Measurements from ENCODE around the gene PSMB9. TPM values are rescaled to one million over a fixed set of nuclear protein-coding genes. Genes with fewer than 3 reads are reported as not detected.

Gene PSMB9
- total RNA-seq, 2 donors from 2014 or later, result 24.2 to 25.7 TPM

DNA sequence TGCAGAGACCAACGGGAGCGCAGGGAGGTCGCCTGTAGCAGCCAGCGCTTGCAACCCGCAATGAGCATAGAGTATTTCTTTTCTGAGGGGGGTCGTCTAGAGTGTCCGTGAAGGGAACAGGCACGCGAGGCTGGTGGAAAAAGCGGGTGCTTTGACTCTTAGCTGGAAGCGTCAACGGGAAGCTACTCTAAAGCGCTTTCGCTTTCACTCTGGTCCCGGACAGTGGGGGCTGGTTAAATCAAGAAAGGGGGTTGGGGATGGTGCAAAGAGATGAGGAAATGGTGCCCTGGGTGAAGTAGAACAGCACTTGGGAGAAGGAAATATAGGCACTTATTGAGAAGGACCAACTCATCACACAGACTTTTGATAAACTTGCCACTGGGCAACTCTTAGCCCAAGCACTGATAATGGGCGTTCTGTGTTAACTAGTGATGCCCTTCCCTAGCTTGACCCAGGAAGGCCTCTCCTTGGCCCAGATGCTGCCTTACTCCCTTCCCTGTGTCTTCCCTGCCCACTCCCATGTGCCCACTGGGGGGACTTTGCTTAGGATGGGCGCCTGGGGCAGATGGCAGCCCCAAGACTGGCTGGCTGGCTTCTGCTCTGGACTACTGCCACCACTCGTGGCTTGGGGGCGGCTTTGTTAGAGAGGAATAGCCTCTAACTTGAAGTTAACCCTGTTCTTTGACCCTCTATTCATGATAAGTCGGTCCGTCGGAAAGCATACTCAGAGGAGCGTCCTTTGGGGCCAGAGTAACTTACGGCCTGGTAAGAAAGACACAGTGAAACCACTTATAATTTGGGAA is 585 bp downstream of the PSMB9 start:
- DNase-seq (ENCODE audit: low spot score) (no peak), ATAC-seq (ENCODE audit: insufficient number of reproducible peaks, low FRiP score, low read depth) (no peak)
- Histone ChIP-seq H3K4me3 (peak overlapping the region; percentile 78), H3K27ac (peak overlapping the region; percentile 88 to 91), H3K27me3 (replicated peaks; ENCODE audit: insufficient read depth) (no peaks in the 10 kb centered on the region), H3K9me3 (no peaks in the 10 kb centered on the region), H3K36me3 (no peaks in the 10 kb centered on the region), H3K4me1 (ENCODE audit: control insufficient read depth in 1 of 2, low read depth in 2 of 2) (peaks cover 17 to 25% of the 10 kb centered on the region in 2 donors)
- TF ChIP-seq, protein P1, sequence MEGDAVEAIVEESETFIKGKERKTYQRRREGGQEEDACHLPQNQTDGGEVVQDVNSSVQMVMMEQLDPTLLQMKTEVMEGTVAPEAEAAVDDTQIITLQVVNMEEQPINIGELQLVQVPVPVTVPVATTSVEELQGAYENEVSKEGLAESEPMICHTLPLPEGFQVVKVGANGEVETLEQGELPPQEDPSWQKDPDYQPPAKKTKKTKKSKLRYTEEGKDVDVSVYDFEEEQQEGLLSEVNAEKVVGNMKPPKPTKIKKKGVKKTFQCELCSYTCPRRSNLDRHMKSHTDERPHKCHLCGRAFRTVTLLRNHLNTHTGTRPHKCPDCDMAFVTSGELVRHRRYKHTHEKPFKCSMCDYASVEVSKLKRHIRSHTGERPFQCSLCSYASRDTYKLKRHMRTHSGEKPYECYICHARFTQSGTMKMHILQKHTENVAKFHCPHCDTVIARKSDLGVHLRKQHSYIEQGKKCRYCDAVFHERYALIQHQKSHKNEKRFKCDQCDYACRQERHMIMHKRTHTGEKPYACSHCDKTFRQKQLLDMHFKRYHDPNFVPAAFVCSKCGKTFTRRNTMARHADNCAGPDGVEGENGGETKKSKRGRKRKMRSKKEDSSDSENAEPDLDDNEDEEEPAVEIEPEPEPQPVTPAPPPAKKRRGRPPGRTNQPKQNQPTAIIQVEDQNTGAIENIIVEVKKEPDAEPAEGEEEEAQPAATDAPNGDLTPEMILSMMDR (IDR thresholded peaks at IDR 0.05), result no peak

DNA sequence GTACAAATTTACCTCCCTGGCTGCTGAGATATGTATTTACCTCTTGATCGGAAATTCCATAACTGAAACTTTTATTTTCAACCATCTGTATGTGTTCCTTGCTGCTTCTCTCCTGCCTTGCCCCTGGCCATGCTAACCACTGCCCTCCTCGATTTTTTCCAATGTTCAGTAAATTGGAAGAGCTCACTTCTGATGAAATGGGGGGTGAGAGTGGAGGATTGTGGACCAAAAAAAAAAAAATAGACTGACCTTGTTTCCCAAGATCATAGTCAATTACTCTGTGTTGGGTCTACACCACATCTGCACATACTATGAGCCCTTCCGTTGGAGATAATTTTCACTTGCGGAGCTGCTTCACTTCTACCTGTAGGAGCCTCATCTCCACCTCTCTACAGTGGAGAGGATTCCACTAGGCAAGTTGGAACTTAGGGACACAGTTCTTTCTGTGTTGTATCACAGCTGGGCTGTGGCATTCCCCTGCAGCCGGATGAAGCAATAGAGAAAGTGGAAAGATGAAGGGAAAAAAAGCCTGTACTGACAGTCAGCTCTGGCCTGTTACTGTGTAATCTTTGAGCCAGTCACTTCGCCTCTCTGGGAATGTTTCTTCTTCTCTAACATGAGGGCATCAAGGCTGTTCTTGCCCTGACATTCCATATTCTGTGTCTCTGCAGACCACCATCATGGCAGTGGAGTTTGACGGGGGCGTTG is 1.6 kb downstream of the PSMB9 start:
- ATAC-seq (ENCODE audit: insufficient number of reproducible peaks, low FRiP score, low read depth), result no peak
- Histone ChIP-seq H3K36me3 (no peaks in the 10 kb centered on the region), H3K4me1 (ENCODE audit: control insufficient read depth in 1 of 2, low read depth in 2 of 2) (peaks cover 17 to 25% of the 10 kb centered on the region in 2 donors), H3K4me3 (no peak overlapping the region), H3K9me3 (no peaks in the 10 kb centered on the region), H3K27me3 (replicated peaks; ENCODE audit: insufficient read depth) (no peaks in the 10 kb centered on the region), H3K27ac (no peak overlapping the region)
- TF ChIP-seq, protein P1 (IDR thresholded peaks at IDR 0.05), result no peak
- no peak for DNase-seq (ENCODE audit: low spot score)

DNA sequence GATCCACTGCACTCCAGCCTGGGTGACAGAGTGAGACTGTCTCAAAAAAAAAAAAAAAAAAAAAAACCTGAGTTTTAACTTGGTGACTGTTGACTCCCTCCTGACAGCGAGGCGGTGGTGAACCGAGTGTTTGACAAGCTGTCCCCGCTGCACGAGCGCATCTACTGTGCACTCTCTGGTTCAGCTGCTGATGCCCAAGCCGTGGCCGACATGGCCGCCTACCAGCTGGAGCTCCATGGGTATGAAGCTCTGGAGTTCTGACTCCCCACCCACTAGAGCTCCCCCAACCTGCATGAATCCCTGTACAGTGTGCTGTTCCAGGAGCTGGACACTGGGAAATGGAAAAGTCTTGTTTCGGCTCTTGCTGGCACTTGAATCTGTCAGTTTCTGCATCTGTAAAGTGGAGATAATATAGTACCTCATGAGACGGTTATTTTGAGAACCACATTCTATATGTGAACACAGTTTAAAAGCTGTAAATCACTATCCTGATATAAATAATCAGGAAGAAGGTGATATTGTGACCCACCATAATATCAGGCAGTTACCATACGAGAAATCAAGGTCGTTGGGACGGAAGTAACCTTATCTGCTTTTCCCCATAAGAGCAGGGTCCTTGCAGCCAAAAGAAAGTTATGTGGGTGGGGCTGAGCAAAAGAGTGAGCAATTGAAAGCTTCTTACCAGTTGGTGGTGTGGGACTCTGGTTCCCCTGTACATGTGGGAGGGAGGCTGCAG is 3.3 kb downstream of the PSMB9 start:
- DNase-seq (ENCODE audit: low spot score), result no peak

DNA sequence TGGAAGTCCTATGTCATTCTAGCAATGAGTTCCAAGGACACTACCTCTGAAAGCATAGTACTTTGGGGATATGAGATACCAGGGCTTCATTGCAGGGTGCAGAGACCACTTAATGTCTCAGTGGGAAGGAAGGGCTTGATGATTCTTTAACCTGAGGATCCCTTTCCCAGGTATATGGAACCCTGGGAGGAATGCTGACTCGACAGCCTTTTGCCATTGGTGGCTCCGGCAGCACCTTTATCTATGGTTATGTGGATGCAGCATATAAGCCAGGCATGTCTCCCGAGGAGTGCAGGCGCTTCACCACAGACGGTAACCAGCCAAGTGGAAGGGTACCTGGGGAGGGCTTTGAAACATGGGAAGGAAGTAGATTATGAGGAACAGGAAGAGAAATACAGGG is 4.2 kb downstream of the PSMB9 start:
- Histone ChIP-seq H3K4me1 (ENCODE audit: control insufficient read depth in 1 of 2, low read depth in 2 of 2) (peaks cover 5 to 9% of the 10 kb centered on the region in 2 donors), H3K36me3 (no peaks in the 10 kb centered on the region), H3K27ac (no peak overlapping the region), H3K4me3 (no peak overlapping the region), H3K27me3 (replicated peaks; ENCODE audit: insufficient read depth) (no peaks in the 10 kb centered on the region), H3K9me3 (no peaks in the 10 kb centered on the region)
- DNase-seq (ENCODE audit: low spot score), result no peak
- TF ChIP-seq, protein P1 (IDR thresholded peaks at IDR 0.05), result no peak
- ATAC-seq (ENCODE audit: insufficient number of reproducible peaks, low FRiP score, low read depth), result no peak

More for the DNA sequence above, 3.3 kb downstream of the PSMB9 start:
- H3K27ac ChIP-seq, result no peak overlapping the region
- no peaks in the 10 kb centered on the region for H3K36me3 ChIP-seq
- H3K9me3 ChIP-seq, result no peaks in the 10 kb centered on the region
- peaks cover 7 to 10% of the 10 kb centered on the region in 2 donors for H3K4me1 ChIP-seq (ENCODE audit: control insufficient read depth in 1 of 2, low read depth in 2 of 2)
- TF ChIP-seq, protein P1 (IDR thresholded peaks at IDR 0.05), result no peak
- no peak for ATAC-seq (ENCODE audit: insufficient number of reproducible peaks, low FRiP score, low read depth)
- H3K27me3 ChIP-seq (replicated peaks; ENCODE audit: insufficient read depth), result no peaks in the 10 kb centered on the region
- no peak overlapping the region for H3K4me3 ChIP-seq

DNA sequence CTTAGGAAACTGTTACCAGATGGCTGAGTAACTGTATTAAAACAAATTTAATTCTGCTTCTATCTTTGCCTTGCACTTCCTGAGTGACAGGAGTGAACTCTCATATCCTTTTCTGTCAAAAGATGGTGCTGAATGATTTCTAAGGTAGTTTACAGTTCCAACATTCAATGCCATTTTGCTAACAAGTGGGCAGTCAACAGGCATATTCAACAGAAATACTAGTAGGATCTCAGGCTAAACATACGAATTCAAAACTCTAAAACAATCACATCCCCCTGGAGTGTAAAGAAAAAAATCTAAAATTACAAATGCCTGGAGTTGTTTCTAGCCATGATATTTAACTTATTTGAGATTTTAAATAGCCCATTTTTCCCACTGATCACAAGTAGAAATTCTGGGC is 6.7 kb downstream of the PSMB9 start:
- H3K36me3 ChIP-seq, result no peaks in the 10 kb centered on the region
- H3K27ac ChIP-seq, result no peak overlapping the region
- H3K4me3 ChIP-seq, result no peak overlapping the region
- H3K4me1 ChIP-seq (ENCODE audit: control insufficient read depth in 1 of 2, low read depth in 2 of 2), result no peaks in the 10 kb centered on the region
- TF ChIP-seq, protein P1 (IDR thresholded peaks at IDR 0.05), result no peak
- H3K9me3 ChIP-seq, result no peaks in the 10 kb centered on the region
- ATAC-seq (ENCODE audit: insufficient number of reproducible peaks, low FRiP score, low read depth), result no peak
- DNase-seq (ENCODE audit: low spot score), result no peak
- H3K27me3 ChIP-seq (replicated peaks; ENCODE audit: insufficient read depth), result no peaks in the 10 kb centered on the region

Data from thoracic aorta (tissue), 2 donors.